Stomach (tissue), 9 donors: ENCODE data around the gene C15orf61. TPM values are rescaled to one million over a fixed set of nuclear protein-coding genes. Genes with fewer than 3 reads are reported as not detected.

Experiments
- DNase-seq, 2 donors: peaks; one replicate each; pipeline versions ENCODE4 v3.0.0 to v3.0.0-alpha.2; 2013 to 2019
- H3K27ac ChIP-seq, 5 donors: fragments of 200-600 bp in 4 of 5; sonication (generic) in 4 of 5; one replicate each; pipeline ENCODE4 v1.5.1; 2013 to 2019; ENCODE audit warnings: mild to moderate bottlenecking in 1 of 5, moderate library complexity in 1 of 5
- H3K27me3 ChIP-seq, 3 donors: fragments of 200-600 bp; sonication (generic); one replicate each; pipeline ENCODE4 v1.5.1; 2017 to 2019; ENCODE audit warnings: mixed run types in 1 of 3
- H3K36me3 ChIP-seq, 4 donors: fragments of 200-600 bp; sonication (generic); 1 replicate in 3 of 4; 2 replicates in 1 of 4; pipeline ENCODE4 v1.5.1; 2016 to 2019
- H3K4me1 ChIP-seq, 4 donors: fragments of 200-600 bp; sonication (generic); one replicate each; pipeline ENCODE4 v1.5.1; 2016 to 2019
- H3K4me3 ChIP-seq, 4 donors: fragments of 200-600 bp; sonication (generic) in 3 of 4; one replicate each; pipeline ENCODE4 v1.5.1; 2016 to 2019; ENCODE audit warnings: mild to moderate bottlenecking in 1 of 4
- H3K9me3 ChIP-seq, 4 donors: fragments of 200-600 bp; sonication (generic); one replicate each; pipeline ENCODE4 v1.5.1; 2016 to 2019
- CTCF ChIP-seq, 7 experiments: fragments of 450-650 bp in 4 of 7; fragments of 200-600 bp in 3 of 7; sonication (generic) in 3 of 7; IDR thresholded peaks; one replicate each; pipeline ENCODE4 v1.5.1; 2016 to 2019; ENCODE audit warnings: antibody characterized with exemption in 7 of 7, control low read depth in 2 of 7, mild to moderate bottlenecking in 1 of 7
- EP300 ChIP-seq: sonication (generic); formaldehyde crosslinking; IDR thresholded peaks from one replicate; pipeline ENCODE4 v1.6.1; 2017; ENCODE audit warnings: antibody characterized with exemption
- POLR2A ChIP-seq, 4 donors: fragments of 450-650 bp; IDR thresholded peaks; one replicate each; pipeline ENCODE4 v1.6.1; 2016; ENCODE audit warnings: antibody characterized with exemption in 4 of 4, control low read depth in 2 of 4, mild to moderate bottlenecking in 1 of 4, moderate library complexity in 1 of 4
- POLR2AphosphoS5 ChIP-seq, 3 donors: sonication (generic); formaldehyde crosslinking; IDR thresholded peaks; one replicate each; pipeline ENCODE4 v1.6.1; 2016; ENCODE audit warnings: antibody characterized with exemption in 3 of 3
- WGBS, 5 donors: extraction: QIAGEN DNeasy Blood & Tissue Kit in 3 of 5; methylation state at CpG; one replicate each; pipeline versions ENCODE4 v1.1.5 to v1.1.7; 2013 to 2018; 5-methylcytosine and 5-hydroxymethylcytosine counted together
- intact Hi-C: fragments of 100-400 bp; cut with DNase I; formaldehyde crosslinking; loops from one replicate; pipeline ENCODE4 v1.15.1; 2023; ENCODE audit warnings: low total_unique reads
- polyA plus RNA-seq, 3 donors: library from polyadenylated mRNA; stranded (reverse); fragments of 200-250 nt; gene quantifications; one replicate each; pipeline ENCODE4 v1.2.3, GENCODE V29; 2013
- total RNA-seq, 5 donors: library from RNA; depleted of rRNA; stranded (reverse); fragments of >200 nt; gene quantifications; one replicate each; pipeline versions ENCODE4 v1.1.0 to v1.2.3, GENCODE V29; 2014 to 2016
- donor health status: healthy with polysubstance abuse.
- donor health status: Bipolar disorder and iron deficiency.
- donor health status: healthy.

The C15orf61 gene
- total and polyA plus RNA-seq, 8 donors: 0.14 to 19.4 (median 2.1) TPM

GRCh38 chr15:67505675-67506572, 15.0 kb upstream of the C15orf61 start:
- Histone ChIP-seq H3K36me3 (peaks cover 0 to 3% (median 0%) of the 10 kb centered on the region in 4 donors), H3K4me3 (no peak overlapping the region), H3K27me3 (no peaks in the 10 kb centered on the region), H3K9me3 (no peaks in the 10 kb centered on the region), H3K4me1 (no peaks in the 10 kb centered on the region), H3K27ac (no peak overlapping the region)
- 66 to 71% (median 69%) methylated on average over 5 of the region's 5 CpGs for WGBS, 5 donors
- intact Hi-C loops: no loop called here
- no peak for TF ChIP-seq EP300
- no peak for TF ChIP-seq CTCF (IDR thresholded peaks at IDR 0.05)
- no peak for TF ChIP-seq POLR2AphosphoS5 (IDR thresholded peaks at IDR 0.05)
- no peak for TF ChIP-seq POLR2A (IDR thresholded peaks at IDR 0.05)
- DNase-seq: no peak

- Histone ChIP-seq H3K4me3 (no peak overlapping the region), H3K9me3 (no peaks in the 10 kb centered on the region), H3K27ac (no peak overlapping the region), H3K4me1 (no peaks in the 10 kb centered on the region), H3K36me3 (peaks cover 0 to 6% (median 2%) of the 10 kb centered on the region in 4 donors), H3K27me3 (no peaks in the 10 kb centered on the region)
- no peak for DNase-seq
- no peak for TF ChIP-seq POLR2AphosphoS5 (IDR thresholded peaks at IDR 0.05)
- TF ChIP-seq POLR2A (IDR thresholded peaks at IDR 0.05): no peak
- TF ChIP-seq EP300: no peak
- TF ChIP-seq CTCF (IDR thresholded peaks at IDR 0.05): no peak
- intact Hi-C loops: no loop called here
- 89 to 94% (median 93%) methylated on average over 11 of the region's 11 CpGs for WGBS, 5 donors
Measured at GRCh38 chr15:67506775-67507747, 13.9 kb upstream of the C15orf61 start.

- TF ChIP-seq CTCF (IDR thresholded peaks at IDR 0.05) (no peak), POLR2A (IDR thresholded peaks at IDR 0.05) (no peak)
- WGBS, 5 donors: 87 to 91% (median 89%) methylated on average over 3 of the region's 3 CpGs
Measured at GRCh38 chr15:67508407-67508806, 12.5 kb upstream of the C15orf61 start.

GRCh38 chr15:67509918-67510317, 11.0 kb upstream of the C15orf61 start:
- Histone ChIP-seq H3K36me3 (peaks cover 5 to 33% (median 30%) of the 10 kb centered on the region in 4 donors), H3K4me3 (no peak overlapping the region), H3K4me1 (no peaks in the 10 kb centered on the region), H3K27ac (no peak overlapping the region), H3K9me3 (no peaks in the 10 kb centered on the region), H3K27me3 (no peaks in the 10 kb centered on the region)
- intact Hi-C loops: no loop called here
- WGBS, 5 donors: 91 to 95% (median 93%) methylated on average over 4 of the region's 4 CpGs
- TF ChIP-seq EP300 (no peak), POLR2AphosphoS5 (IDR thresholded peaks at IDR 0.05) (no peak), POLR2A (IDR thresholded peaks at IDR 0.05) (no peak), CTCF (IDR thresholded peaks at IDR 0.05) (no peak)
- DNase-seq: no peak

More at GRCh38 chr15:67508407-67508806, 12.5 kb upstream of the C15orf61 start:
- Histone ChIP-seq H3K4me1 (no peaks in the 10 kb centered on the region), H3K27me3 (no peaks in the 10 kb centered on the region), H3K4me3 (no peak overlapping the region), H3K9me3 (no peaks in the 10 kb centered on the region), H3K27ac (no peak overlapping the region), H3K36me3 (peaks cover 0 to 20% (median 15%) of the 10 kb centered on the region in 4 donors)
- no peak for DNase-seq
- intact Hi-C loops: no loop called here
